ENCODE measurements around the gene SEMA5B.

SEMA5B gene

GRCh38 chr3:122977746-122978466 lies 49.7 kb downstream of the SEMA5B start:
- no peak for TF ChIP-seq CTCF (IDR thresholded peaks at IDR 0.05; ENCODE audit: borderline replicate concordance, insufficient read depth, low read depth, low read length)
- no peak overlapping the region for H3K4me3 ChIP-seq (ENCODE audit: low read depth, low read length)

- no peak overlapping the region for H3K4me3 ChIP-seq (ENCODE audit: low read depth, low read length)
- TF ChIP-seq CTCF (IDR thresholded peaks at IDR 0.05; ENCODE audit: borderline replicate concordance, insufficient read depth, low read depth, low read length), result no peak
These were observed 51.7 kb downstream of the SEMA5B start for GRCh38 chr3:122975924-122976293.

GRCh38 chr3:122975163-122975923 lies 52.2 kb downstream of the SEMA5B start:
- H3K4me3 ChIP-seq (ENCODE audit: low read depth, low read length), result peak overlapping the region; percentile 6
- no peak for TF ChIP-seq CTCF (IDR thresholded peaks at IDR 0.05; ENCODE audit: borderline replicate concordance, insufficient read depth, low read depth, low read length)

- TF ChIP-seq CTCF (IDR thresholded peaks at IDR 0.05; ENCODE audit: borderline replicate concordance, insufficient read depth, low read depth, low read length), result no peak
- no peak overlapping the region for H3K4me3 ChIP-seq (ENCODE audit: low read depth, low read length)
These were observed 52.8 kb downstream of the SEMA5B start for GRCh38 chr3:122974764-122975162.

- no peak for TF ChIP-seq CTCF (IDR thresholded peaks at IDR 0.05; ENCODE audit: borderline replicate concordance, insufficient read depth, low read depth, low read length)
- no peak overlapping the region for H3K4me3 ChIP-seq (ENCODE audit: low read depth, low read length)
These were observed 53.5 kb downstream of the SEMA5B start for GRCh38 chr3:122973893-122974615.

GRCh38 chr3:122972141-122972540 lies 55.4 kb downstream of the SEMA5B start:
- TF ChIP-seq CTCF (IDR thresholded peaks at IDR 0.05; ENCODE audit: borderline replicate concordance, insufficient read depth, low read depth, low read length), result no peak
- H3K4me3 ChIP-seq (ENCODE audit: low read depth, low read length), result no peak overlapping the region
